HUDEP-2 (cell line): ENCODE results near the gene LSAMP.
"Not testable (repeated sequence)": the region's sequence is repeated elsewhere in the genome, so short reads cannot be mapped to it uniquely, and the experiment has no call there.

ENCODE experiments used
- DNase-seq, 76 experiments: peaks; one replicate each; lab custom pipeline; 2025; ENCODE audit not compliant: unreplicated experiment in 76 of 76; lab: John Stamatoyannopoulos, UW

LSAMP gene

DNA sequence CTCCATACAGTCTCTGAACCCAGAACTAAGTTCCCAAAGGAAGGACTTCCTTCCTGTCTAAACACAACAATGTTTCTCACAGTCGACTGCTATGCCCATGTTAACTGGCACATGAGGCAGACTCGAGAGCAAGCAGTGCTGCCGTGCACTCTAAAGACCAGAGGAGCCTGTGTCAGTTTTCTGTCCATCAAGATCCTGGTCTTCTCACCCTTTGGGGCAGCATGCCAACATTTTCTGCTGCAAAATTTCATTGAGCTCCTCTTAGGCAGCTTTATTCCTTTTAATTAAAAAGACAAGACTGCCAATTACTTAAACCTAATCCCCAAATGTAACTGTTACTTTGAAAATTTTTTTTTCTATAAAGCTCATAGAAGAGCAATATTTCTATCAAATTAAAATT, 616.9 kb downstream of the LSAMP start:
- DNase-seq = peak in 4 of 76 experiments; percentile 7 to 8 (median 7)

DNA sequence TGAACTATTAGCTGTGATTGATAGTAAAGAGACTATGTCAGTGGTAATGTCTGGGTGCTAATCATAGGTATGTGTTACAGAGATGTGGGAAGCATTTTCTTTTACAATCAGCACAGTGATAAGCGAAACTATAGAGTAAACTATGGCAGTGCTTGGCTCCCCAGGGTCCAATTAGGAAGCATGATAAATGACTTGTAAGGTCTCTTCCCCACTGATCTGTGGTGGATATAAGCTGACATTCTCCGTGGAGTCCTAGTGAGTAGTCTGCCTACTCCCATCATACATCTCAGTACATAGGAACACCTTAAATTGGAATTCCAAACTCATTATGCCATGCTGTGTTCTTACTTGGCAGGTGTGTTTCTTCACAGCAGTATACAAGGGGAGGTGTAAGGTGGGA, 617.8 kb downstream of the LSAMP start:
- no peak for DNase-seq

DNA sequence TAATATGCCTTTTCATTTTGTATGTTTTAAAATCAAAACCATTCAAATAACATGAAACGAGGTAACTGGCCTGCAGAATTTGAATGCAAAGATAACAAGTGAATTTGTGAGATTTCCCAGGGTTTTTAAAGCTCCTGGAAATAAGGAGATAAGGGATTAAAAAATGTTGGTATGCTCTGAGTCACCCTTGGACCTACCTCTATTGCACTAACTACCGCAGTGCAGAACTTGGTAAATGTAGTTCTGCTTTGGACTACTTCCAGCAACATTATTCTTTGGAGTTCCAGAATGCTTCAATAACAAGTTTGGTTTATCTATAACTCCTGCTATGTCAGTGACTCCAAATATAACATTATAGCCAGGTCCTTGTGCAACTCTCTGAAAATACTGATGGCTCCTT, 620.2 kb downstream of the LSAMP start:
- DNase-seq = no peak

DNA sequence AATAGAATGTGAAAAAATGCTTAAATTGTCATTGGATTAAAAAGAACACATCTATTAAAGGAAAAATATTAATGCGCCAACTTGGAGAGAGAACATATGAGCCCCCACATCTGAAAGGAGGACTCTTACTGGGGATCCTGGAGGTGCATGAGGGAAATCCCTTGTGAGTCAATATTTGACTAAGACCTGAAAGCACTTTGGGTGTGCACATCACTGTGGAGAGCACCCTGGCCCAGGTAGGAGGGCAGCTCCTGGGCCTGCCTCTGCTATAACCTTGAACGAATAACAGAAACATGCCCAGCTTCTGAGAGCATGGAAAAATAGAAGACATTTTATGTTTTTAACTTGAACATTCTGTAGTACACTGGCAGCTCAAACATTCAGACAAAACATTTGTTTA, 622.2 kb downstream of the LSAMP start:
- no peak for DNase-seq

DNA sequence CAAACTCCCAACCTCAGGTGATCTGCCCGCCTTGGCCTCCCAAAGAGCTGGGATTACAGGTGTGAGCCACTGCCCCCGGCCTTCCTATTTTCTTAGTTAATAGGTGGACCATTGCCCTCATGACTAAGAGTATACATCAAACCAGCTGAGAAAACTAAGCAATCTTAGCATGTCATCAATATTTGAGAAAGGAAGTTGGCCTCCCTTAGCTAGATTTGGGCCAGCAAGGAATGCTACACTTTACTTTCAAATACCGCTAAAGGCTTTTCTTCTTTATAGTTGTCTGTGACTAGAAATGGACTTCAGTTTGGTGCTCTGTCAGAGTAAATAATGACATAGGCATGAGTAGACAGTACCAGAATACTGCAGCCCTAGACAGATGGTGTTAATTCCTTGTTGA, 622.7 kb downstream of the LSAMP start:
- DNase-seq = no peak

DNA sequence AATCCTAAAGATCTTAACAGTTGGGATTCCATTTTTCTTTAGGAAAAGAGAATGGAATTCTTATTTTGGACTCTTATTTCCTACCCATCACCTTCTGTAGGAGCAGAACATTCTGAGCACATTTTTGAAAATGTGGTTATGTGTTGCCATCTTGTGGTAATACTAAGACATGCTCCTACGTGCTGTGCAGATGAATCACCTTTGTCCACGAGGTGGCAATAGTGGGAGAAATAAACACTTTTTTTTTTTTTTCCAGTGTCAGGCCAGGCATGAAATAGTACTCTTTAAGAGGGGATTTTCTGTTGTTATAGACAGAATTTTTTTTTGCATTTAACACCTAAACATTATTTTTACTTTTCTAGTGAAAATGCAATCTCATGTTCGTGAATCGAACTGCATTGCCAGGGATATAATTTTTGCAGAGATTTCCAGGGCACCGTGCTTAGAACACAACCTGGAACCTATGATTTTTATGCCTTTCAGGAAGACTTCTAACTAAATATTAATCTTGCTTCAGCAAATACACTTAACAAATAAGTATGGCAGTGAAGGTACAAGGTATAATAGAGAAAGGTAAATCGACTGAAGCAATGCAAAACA, 625.4 kb downstream of the LSAMP start:
- peak in 56 of 76 experiments; percentile 1 to 69 (median 32) for DNase-seq

DNA sequence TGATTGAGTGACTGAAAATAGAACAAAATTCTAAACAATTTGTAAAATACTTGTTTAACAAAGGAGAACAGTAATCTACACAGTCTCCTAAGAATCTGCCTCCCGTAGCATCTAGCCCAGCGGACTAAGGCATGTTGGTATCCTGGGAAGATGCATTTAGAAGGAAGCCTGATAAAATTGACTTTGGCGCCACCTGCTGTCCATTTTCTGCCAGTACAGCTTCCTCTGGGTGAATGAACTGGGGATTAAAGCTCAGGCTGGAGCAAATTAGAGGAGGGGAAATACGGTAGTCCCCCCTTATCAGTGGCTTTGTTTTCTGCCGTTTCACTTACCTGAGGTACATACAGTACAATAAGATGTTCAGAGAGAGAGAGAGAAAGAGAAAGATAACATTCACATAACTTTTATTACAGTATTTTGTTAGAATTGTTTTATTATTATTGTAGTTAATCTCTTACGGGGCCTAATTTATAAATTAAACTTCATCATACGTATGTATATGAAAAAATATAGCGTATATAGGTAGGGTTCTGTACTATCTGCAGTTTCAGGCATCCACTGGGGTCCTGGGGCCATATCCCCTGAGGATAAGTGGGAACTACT, 630.4 kb downstream of the LSAMP start:
- DNase-seq = peak in 44 of 76 experiments; percentile 1 to 65 (median 30)

DNA sequence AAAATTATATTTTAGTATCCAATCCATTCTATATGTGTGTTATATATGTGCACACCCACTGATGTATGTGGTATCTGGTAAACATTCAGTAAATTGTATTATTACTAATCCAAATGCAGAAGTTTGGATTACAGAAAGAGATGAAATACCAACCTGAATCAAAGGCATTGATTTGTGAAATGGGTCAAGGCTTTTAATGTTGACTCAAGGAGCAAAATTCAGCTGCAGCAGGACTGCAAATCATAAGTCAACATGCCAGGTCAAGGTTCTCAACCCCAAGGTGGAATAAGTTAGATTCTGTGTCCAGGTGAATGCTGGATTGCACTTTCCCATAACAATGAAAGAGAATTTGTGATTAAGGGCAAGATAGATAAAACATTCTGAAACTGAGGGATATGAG, 631.3 kb downstream of the LSAMP start:
- no peak for DNase-seq

DNA sequence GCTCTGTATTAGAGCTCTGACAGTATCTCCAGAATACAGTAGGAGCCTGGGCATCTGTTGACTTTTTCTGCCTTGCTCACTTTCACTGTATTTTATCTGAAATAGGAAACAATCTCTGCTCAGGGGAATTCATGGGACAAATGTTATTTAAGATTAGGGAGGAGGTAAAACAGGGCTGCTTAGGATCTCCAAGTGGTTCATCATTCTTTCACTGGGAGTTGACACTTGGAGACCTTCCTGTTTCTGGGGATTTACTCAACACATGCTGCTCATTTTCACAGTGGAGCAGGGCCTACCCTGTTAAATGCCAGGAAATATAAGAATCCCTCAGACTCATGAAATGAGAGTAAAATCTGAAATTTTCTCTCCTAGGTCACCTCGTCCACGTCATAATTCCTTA, 636.5 kb downstream of the LSAMP start:
- DNase-seq = no peak

DNA sequence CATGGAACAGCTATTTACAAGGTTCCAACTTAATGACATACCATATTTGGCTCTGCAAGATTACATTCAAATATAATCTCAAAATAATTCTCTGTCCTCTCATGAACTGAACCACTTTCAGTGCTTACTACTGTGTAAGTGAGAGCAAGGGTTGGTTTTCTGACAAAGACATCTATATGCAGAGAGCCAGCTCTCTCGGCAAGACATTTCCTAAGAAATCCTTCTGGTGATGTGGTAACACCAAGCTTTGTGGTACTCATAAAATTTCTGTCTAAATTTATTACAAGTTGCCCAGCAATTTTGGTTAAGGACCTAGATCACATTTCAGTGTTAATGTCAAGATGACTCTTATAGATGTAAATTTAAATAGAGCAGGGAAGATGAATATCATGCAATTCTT, 637.0 kb downstream of the LSAMP start:
- DNase-seq = no peak

DNA sequence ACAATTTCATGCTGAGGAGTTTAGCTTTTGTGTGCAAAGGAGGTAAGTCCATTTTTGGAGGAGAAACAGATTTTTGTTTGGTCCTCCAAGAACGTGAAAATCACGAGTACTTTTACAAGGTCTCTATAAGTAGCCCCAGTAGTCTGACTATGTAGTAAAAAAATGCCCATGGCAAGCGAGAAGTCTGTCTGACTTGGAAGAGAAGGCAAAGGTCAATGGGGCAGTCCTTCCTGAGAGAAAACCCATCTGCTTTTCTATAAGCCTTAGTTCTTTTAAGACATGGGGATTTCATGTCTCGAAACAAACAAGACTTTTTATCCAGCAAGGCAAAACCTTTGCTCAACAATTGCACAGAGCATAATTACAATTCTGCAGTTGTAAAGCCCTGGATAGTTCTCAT, 638.8 kb downstream of the LSAMP start:
- no peak for DNase-seq

DNA sequence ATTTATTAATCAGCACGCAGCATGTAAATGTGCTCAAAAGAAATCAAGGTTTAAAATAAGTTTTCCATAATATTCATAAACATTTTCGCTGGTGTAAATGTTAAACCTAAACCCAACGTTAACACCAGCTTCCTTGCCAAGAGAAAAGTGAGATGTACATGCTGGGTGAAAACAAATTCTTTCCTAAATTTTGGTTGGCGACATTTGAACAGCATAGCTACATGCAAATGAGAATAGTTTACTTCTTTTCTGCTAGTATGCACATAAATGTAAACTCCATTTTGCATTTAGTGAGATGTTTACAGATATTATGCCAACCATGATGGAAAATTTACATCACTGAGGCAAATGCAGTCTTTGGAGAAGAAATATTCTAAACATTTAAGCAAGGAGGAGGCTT, 639.8 kb downstream of the LSAMP start:
- no peak for DNase-seq

DNA sequence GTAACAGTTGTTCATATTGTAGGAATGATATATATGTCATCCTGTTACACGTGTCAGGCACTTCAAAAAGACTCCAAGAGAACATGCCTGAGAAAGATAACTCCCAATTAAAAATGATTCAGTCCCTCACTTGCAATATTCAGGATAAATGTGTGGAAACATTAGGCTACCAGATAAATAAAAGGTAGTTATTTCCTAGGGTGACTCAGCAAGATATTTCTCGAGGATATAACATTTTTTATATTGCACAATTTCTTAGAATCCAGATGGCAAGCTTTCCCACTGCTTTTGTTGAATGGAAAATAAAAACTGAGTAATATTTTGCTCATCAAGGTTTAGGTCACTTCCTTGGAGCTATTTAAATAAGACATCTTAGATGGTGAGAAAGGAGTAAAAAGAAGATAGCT, 640.6 kb downstream of the LSAMP start:
- no peak for DNase-seq

DNA sequence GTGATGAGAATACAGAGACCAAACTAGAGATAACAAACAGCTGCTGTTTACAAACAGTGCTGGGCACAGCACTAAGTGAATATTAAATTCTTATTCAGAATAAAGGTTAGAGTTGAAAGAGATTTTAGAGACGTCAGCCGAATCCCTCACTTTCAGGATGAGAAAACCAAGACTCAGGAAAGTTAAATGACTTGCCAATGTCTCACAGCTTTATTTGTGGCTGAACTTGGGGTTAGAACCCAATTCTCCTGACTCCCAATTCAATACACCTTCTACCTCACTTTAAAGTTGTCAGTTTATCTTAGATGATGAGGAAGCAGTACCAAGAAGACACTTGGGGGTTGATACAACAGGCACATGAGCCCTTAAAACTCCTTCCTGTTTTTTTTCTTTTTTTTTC, 641.1 kb downstream of the LSAMP start:
- DNase-seq = no peak

DNA sequence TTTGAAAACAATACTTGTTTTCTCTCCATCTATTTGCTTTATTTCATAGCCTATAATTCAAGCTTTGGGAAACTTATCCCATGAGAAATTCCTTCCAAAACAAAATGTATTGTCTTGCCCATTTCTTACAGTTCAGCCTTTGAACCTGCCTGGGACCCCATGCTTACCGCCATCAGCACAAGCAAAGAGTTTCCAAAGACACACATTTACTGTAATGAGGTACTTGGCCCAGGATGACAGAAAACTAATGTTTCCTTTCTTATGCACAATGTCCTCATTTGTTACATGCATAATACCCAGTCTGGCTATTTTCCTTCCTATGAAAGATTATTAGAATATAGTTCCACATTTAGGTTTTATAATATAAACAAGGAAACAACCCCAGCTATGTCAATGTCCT, 641.6 kb downstream of the LSAMP start:
- no peak for DNase-seq

DNA sequence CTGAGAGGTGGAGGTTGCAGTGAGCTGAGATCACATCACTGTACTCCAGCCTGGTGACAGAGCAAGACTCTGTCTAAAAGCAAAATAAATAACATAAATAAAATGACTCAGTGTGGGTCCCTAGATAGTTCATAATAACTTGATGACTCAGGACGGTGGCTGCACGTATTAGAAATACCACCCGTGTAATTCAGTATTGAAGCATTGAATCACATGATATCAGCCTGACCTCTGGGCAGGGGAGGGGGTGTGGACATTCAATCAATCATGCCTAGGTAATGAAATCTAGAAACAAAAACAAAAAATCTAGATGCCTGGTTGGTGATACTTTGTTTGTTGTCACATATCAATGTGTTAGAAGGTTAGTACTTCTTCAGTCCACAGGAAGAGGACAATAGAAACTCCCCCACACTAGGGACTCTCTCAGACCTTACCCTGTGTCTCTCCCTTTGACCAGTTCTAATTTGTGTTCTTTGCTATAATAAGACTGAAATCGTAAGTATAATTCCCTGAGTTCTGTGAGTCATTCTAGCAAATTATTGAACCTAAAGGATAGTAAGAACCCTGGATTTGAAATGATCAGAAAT, 644.7 kb downstream of the LSAMP start:
- DNase-seq = no peak

DNA sequence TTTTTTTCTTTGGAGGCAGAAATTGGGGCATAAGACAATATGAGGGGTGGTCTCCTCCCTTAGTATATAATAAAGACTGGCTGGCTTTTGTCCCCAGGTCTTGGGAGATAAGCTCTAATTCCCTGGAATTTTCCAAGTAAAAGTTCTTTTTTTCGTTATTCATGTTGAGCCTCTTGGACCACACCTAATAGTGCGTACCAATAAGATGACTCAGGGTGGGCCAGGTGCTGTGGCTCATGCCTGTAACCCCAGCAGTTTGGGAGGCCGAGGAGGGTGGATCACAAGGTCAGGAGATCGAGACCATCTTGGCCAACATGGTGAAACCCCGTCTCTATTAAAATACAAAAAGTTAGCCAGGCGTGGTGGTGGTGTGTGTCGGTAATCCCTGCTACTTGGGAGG, 645.2 kb downstream of the LSAMP start:
- not testable (repeated sequence) for DNase-seq

DNA sequence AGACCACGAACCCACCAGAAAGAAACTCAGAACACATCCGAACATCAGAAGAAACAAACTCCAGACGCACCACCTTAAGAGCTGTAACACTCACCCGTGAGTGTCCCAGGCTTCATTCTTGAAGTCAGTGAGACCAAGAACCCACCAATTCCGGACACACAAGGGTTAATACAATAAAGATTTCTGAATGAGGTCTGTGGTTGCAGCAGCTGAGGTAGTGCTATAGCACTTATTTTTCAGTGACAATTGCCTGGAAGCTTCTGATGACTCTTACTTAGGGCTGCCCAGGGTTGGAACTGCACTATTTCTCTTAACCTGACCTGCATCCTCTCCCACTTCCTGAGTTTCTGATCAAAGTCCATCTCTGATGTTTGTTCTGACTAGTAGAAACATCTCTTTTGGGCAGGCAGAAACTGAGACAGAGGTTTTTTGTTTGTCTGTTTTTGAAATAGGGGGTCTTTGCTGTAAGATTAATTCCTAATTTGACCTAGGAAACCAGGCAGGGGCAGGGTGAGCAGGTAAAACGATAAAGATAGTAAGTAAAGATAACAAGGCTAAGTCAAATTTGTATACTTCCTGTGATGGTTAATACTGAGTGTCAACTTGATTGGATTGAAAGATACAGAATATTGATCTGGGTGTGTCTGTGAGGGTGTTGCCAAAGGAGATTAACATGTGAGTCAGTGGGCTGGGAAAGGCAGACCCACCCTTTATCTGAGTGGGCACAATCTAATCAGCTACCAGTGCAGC, 652.9 kb downstream of the LSAMP start:
- DNase-seq = no peak

DNA sequence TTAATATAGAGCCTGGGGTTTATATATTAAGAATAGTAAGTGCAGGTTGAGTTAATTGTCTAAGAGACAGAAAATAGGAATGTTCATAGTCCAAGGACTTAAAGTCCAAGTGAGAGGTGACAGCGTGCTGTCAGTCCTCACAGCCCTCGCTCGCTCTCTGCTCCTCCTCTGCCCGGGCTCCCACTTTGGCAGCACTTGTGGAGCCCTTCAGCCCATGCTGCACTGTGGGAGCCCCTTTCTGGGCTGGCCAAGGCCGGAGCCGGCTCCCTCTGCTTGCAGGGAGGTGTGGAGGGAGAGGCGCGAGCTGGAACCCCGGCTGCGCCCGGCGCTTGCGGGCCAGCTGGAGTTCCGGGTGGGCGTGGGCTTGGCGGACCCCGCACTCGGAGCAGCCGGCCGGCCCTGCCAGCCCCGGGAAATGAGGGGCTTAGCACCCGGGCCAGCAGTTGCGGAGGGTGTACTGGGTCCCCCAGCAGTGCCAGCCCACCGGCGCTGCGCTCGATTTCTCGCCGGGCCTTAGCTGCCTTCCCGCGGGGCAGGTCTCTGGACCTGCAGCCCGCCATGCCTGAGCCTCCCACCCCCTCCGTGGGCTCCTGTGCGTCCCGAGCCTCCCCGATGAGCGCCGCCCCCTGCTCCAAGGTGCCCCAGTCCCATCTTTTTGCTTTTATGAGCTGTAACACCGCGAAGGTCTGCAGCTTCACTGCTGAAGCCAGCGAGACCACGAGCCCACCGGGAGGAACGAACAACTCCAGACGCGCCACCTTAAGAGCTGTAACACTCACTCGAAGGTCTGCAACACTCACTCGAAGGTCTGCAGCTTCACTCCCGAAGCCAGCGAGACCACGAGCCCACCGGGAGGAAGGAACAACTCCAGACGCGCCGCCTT, 653.8 kb downstream of the LSAMP start:
- not testable (repeated sequence) for DNase-seq

DNA sequence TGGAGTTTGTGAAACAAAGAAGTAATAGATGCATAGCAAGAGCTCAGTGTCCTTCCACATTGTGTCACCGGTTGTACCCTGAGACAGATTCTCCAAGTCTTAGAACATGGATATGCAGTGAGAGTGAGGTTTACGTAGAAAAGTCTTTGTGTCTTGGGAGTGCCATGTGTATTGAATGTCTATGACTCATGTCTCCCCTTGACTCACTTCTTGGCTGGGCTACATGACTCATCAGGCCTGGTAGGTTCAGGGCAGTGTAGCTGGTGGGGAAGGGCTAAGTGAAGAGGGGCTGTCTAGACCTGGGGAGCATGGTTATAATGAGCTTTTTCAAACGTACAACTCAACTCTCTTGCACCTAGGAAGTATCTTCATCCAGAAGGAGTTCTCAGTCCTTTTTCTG, 654.5 kb downstream of the LSAMP start:
- peak in 23 of 76 experiments; percentile 1 to 44 (median 18) for DNase-seq

DNA sequence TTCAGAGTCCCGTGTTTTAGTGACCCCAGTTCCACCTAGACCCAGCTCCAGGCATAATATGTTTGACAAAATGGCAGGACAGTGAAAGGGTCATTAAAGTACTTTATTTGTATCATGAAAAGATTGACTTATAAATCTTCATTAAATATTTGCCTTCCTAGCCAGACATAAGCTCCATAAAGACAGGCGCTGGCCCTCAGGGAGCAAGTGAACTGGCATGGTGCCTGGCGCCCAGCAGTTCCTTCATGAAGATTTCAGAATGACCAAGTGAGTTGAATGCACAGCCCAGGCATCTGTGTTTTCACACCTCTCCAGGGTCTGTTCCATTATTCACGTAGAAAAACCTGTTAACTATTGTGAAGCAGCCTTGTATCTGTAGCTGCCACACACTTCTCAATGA, 655.8 kb downstream of the LSAMP start:
- no peak for DNase-seq
